HG02588 (cell line): ENCODE results near the gene PPP4R4.
"Not testable (repeated sequence)": the region's sequence is repeated elsewhere in the genome, so short reads cannot be mapped to it uniquely, and the experiment has no call there.

ENCODE experiments used
- ATAC-seq: cut with Tn5 transposase; IDR thresholded peaks from one replicate; pipeline ENCODE4 v1.9.1; 2021; ENCODE audit warnings: mild to moderate bottlenecking, moderate library complexity; ENCODE audit not compliant: unreplicated experiment

PPP4R4 gene

GRCh38 chr14:94268582-94268981 is 94.5 kb downstream of the PPP4R4 start:
- ATAC-seq: not testable (repeated sequence)

- no peak for ATAC-seq
Observed at GRCh38 chr14:94269156-94269555, 95.0 kb downstream of the PPP4R4 start.

GRCh38 chr14:94276898-94277561 is 102.9 kb downstream of the PPP4R4 start:
- not testable (repeated sequence) for ATAC-seq

- no peak for ATAC-seq
Observed at GRCh38 chr14:94278731-94279130, 104.6 kb downstream of the PPP4R4 start.

- ATAC-seq: no peak
Observed at GRCh38 chr14:94282991-94283723, 109.0 kb downstream of the PPP4R4 start.

GRCh38 chr14:94284221-94284620 is 110.1 kb downstream of the PPP4R4 start:
- no peak for ATAC-seq

GRCh38 chr14:94285158-94285557 is 111.0 kb downstream of the PPP4R4 start:
- ATAC-seq: no peak

- ATAC-seq: no peak
Observed at GRCh38 chr14:94288610-94289465, 114.7 kb downstream of the PPP4R4 start.

- no peak for ATAC-seq
Observed at GRCh38 chr14:94290197-94290596, 116.1 kb downstream of the PPP4R4 start.

- no peak for ATAC-seq
Observed at GRCh38 chr14:94291159-94291905, 117.2 kb downstream of the PPP4R4 start.

- ATAC-seq: no peak
Observed at GRCh38 chr14:94291906-94292525, 117.9 kb downstream of the PPP4R4 start.

GRCh38 chr14:94292526-94292871 is 118.4 kb downstream of the PPP4R4 start:
- no peak for ATAC-seq

- ATAC-seq: no peak
Observed at GRCh38 chr14:94292872-94293577, 118.9 kb downstream of the PPP4R4 start, which contains the start of gene SERPINA10. SERPINA10 (minus strand) TSS chr14:94293268; CDS start chr14:94290593, 2,675 bp downstream.

GRCh38 chr14:94293578-94293924 is 119.4 kb downstream of the PPP4R4 start:
- no peak for ATAC-seq

- no peak for ATAC-seq
Observed at GRCh38 chr14:94295360-94296180, 121.4 kb downstream of the PPP4R4 start.

- not testable (repeated sequence) for ATAC-seq
Observed at GRCh38 chr14:94296181-94296545, 122.0 kb downstream of the PPP4R4 start.

- no peak for ATAC-seq
Observed at GRCh38 chr14:94298130-94298529, 124.0 kb downstream of the PPP4R4 start.

GRCh38 chr14:94303111-94303510 is 129.0 kb downstream of the PPP4R4 start:
- ATAC-seq: no peak

- no peak for ATAC-seq
Observed at GRCh38 chr14:94304243-94304642, 130.1 kb downstream of the PPP4R4 start.
